ENCODE measurements around the gene LAYN. TPM values are rescaled to one million over a fixed set of nuclear protein-coding genes. Genes with fewer than 3 reads are reported as not detected.

LAYN gene
- total RNA-seq, 4 donors from 2014 or later = 1.6 to 13.0 (median 8.9) TPM

GRCh38 chr11:111577821-111578220, 37.3 kb downstream of the LAYN start:
- H3K4me1 ChIP-seq = peaks cover 0 to 28% (median 8%) of the 10 kb centered on the region in 3 donors
- no peak overlapping the region for H3K4me3 ChIP-seq
- 69 to 88% methylated on average over 4 of the region's 4 CpGs for WGBS, 2 donors
- TF ChIP-seq, protein P1, sequence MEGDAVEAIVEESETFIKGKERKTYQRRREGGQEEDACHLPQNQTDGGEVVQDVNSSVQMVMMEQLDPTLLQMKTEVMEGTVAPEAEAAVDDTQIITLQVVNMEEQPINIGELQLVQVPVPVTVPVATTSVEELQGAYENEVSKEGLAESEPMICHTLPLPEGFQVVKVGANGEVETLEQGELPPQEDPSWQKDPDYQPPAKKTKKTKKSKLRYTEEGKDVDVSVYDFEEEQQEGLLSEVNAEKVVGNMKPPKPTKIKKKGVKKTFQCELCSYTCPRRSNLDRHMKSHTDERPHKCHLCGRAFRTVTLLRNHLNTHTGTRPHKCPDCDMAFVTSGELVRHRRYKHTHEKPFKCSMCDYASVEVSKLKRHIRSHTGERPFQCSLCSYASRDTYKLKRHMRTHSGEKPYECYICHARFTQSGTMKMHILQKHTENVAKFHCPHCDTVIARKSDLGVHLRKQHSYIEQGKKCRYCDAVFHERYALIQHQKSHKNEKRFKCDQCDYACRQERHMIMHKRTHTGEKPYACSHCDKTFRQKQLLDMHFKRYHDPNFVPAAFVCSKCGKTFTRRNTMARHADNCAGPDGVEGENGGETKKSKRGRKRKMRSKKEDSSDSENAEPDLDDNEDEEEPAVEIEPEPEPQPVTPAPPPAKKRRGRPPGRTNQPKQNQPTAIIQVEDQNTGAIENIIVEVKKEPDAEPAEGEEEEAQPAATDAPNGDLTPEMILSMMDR (IDR thresholded peaks at IDR 0.05) = no peak
- TF ChIP-seq POLR2A (IDR thresholded peaks at IDR 0.05) = no peak
- H3K27me3 ChIP-seq = no peaks in the 10 kb centered on the region
- H3K36me3 ChIP-seq = no peaks in the 10 kb centered on the region
- H3K9me3 ChIP-seq = no peaks in the 10 kb centered on the region
- no peak overlapping the region for H3K27ac ChIP-seq
- intact Hi-C loops (cut with DNase I) = no loop called here
- DNase-seq = no peak

- intact Hi-C loops (cut with DNase I) = no loop called here
- no peak for DNase-seq
- H3K27ac ChIP-seq = no peak overlapping the region
- H3K4me3 ChIP-seq = no peak overlapping the region
- TF ChIP-seq POLR2A (IDR thresholded peaks at IDR 0.05) = no peak
- TF ChIP-seq, protein P1 (IDR thresholded peaks at IDR 0.05) = no peak
- H3K9me3 ChIP-seq = no peaks in the 10 kb centered on the region
- no peaks in the 10 kb centered on the region for H3K36me3 ChIP-seq
- H3K4me1 ChIP-seq = peaks cover 0 to 9% (median 0%) of the 10 kb centered on the region in 3 donors
- no peaks in the 10 kb centered on the region for H3K27me3 ChIP-seq
- WGBS, 2 donors = 91 to 100% methylated on average over 1 of the region's 1 CpG
Measured at GRCh38 chr11:111581341-111581740, 40.8 kb downstream of the LAYN start.

- TF ChIP-seq, protein P1 (IDR thresholded peaks at IDR 0.05) = no peak
- no peak for TF ChIP-seq POLR2A (IDR thresholded peaks at IDR 0.05)
- H3K4me1 ChIP-seq = peaks cover 0 to 9% (median 0%) of the 10 kb centered on the region in 3 donors
- intact Hi-C loops (cut with DNase I) = no loop called here
- no peaks in the 10 kb centered on the region for H3K27me3 ChIP-seq
- H3K36me3 ChIP-seq = no peaks in the 10 kb centered on the region
- no peak overlapping the region for H3K27ac ChIP-seq
- no peaks in the 10 kb centered on the region for H3K9me3 ChIP-seq
- H3K4me3 ChIP-seq = no peak overlapping the region
- DNase-seq = no peak
Measured at GRCh38 chr11:111582163-111582562, 41.6 kb downstream of the LAYN start.

- DNase-seq = no peak
- TF ChIP-seq, protein P1 (IDR thresholded peaks at IDR 0.05) = no peak
- no peak for TF ChIP-seq POLR2A (IDR thresholded peaks at IDR 0.05)
- no peaks in the 10 kb centered on the region for H3K9me3 ChIP-seq
- no peaks in the 10 kb centered on the region for H3K27me3 ChIP-seq
- intact Hi-C loops (cut with DNase I) = no loop called here
- no peak overlapping the region for H3K27ac ChIP-seq
- peaks cover 0 to 9% (median 0%) of the 10 kb centered on the region in 3 donors for H3K4me1 ChIP-seq
- no peak overlapping the region for H3K4me3 ChIP-seq
- H3K36me3 ChIP-seq = no peaks in the 10 kb centered on the region
- WGBS, 2 donors = 63 to 68% methylated on average over 4 of the region's 4 CpGs
Measured at GRCh38 chr11:111582881-111583280, 42.4 kb downstream of the LAYN start.

GRCh38 chr11:111585371-111585770, 44.9 kb downstream of the LAYN start:
- DNase-seq = no peak
- TF ChIP-seq, protein P1 (IDR thresholded peaks at IDR 0.05) = no peak
- no peak for TF ChIP-seq POLR2A (IDR thresholded peaks at IDR 0.05)
- intact Hi-C loops (cut with DNase I) = no loop called here
- no peaks in the 10 kb centered on the region for H3K9me3 ChIP-seq
- no peak overlapping the region for H3K4me3 ChIP-seq
- 38 to 44% methylated on average over 2 of the region's 2 CpGs for WGBS, 2 donors
- no peak overlapping the region for H3K27ac ChIP-seq
- no peaks in the 10 kb centered on the region for H3K36me3 ChIP-seq
- peaks cover 0 to 9% (median 0%) of the 10 kb centered on the region in 3 donors for H3K4me1 ChIP-seq
- H3K27me3 ChIP-seq = no peaks in the 10 kb centered on the region
